Spleen (tissue), 11 donors: ENCODE measurements around the gene ITFG1. TPM values are rescaled to one million over a fixed set of nuclear protein-coding genes. Genes with fewer than 3 reads are reported as not detected.

Experiments
- DNase-seq: peaks from one replicate; pipeline ENCODE4 v3.0.0-alpha.2; 2020
- H3K27ac ChIP-seq, 8 donors: fragments of 200-600 bp; sonication (generic) in 7 of 8; 1 replicate in 4 of 8; 2 replicates in 4 of 8; pipeline versions ENCODE4 v1.5.0 to v1.8.0; 2016 to 2021; ENCODE audit warnings: inconsistent platforms in 4 of 8, mild to moderate bottlenecking in 4 of 8, moderate library complexity in 1 of 8
- H3K27me3 ChIP-seq, 7 donors: fragments of 200-600 bp; sonication (generic) in 6 of 7; replicated peaks in 1 of 7; 1 replicate in 4 of 7; 2 replicates in 3 of 7; pipeline versions ENCODE4 v1.5.0 to v1.8.0; 2016 to 2021; ENCODE audit warnings: inconsistent platforms in 3 of 7, mild to moderate bottlenecking in 1 of 7
- H3K36me3 ChIP-seq, 6 donors: fragments of 200-600 bp; sonication (generic) in 5 of 6; 1 replicate in 4 of 6; 2 replicates in 2 of 6; pipeline versions ENCODE4 v1.5.0 to v1.8.0; 2016 to 2021; ENCODE audit warnings: inconsistent platforms in 2 of 6
- H3K4me1 ChIP-seq, 6 donors: fragments of 200-600 bp; sonication (generic) in 5 of 6; 1 replicate in 3 of 6; 2 replicates in 3 of 6; pipeline versions ENCODE4 v1.5.0 to v1.8.0; 2016 to 2021; ENCODE audit warnings: inconsistent platforms in 3 of 6
- H3K4me3 ChIP-seq, 8 donors: fragments of 200-600 bp; sonication (generic) in 7 of 8; 1 replicate in 4 of 8; 2 replicates in 4 of 8; pipeline versions ENCODE4 v1.5.0 to v1.8.0; 2016 to 2021; ENCODE audit warnings: inconsistent platforms in 4 of 8, mild to moderate bottlenecking in 4 of 8, moderate library complexity in 2 of 8
- H3K9me3 ChIP-seq, 8 donors: fragments of 200-600 bp; sonication (generic) in 7 of 8; 1 replicate in 4 of 8; 2 replicates in 4 of 8; pipeline versions ENCODE4 v1.5.0 to v1.8.0; 2016 to 2021; ENCODE audit warnings: inconsistent platforms in 4 of 8
- POLR2A ChIP-seq, 3 donors: fragments of 450-650 bp; IDR thresholded peaks; one replicate each; pipeline ENCODE4 v1.5.1; 2017; ENCODE audit warnings: antibody characterized with exemption in 3 of 3, mild to moderate bottlenecking in 1 of 3
- POLR2AphosphoS5 ChIP-seq, 3 donors: sonication (generic); formaldehyde crosslinking; IDR thresholded peaks; one replicate each; pipeline ENCODE4 v1.5.1; 2017; ENCODE audit warnings: antibody characterized with exemption in 3 of 3
- WGBS, 5 donors: extraction: QIAGEN DNeasy Blood & Tissue Kit in 3 of 5; methylation state at CpG; one replicate each; pipeline versions ENCODE4 v1.1.5 to v1.1.7; 2013 to 2018; 5-methylcytosine and 5-hydroxymethylcytosine counted together
- intact Hi-C: fragments of 100-400 bp; cut with DNase I; formaldehyde crosslinking; loops from one replicate; pipeline ENCODE4 v1.15.0; 2023; ENCODE audit warnings: low total_unique reads
- polyA plus RNA-seq, 3 donors: library from polyadenylated mRNA; stranded (reverse); fragments of 200-250 nt; gene quantifications; one replicate each; pipeline ENCODE4 v1.2.1, GENCODE V29; 2013
- total RNA-seq, 7 donors: library from RNA; depleted of rRNA in 3 of 7; stranded (reverse); fragments of >200 nt in 3 of 7; fragmentation: NEBNext Ultra II Directional in 4 of 7; extraction: Animal tissue kit (Norgen Biotek cat#: 25700) in 4 of 7; gene quantifications; one replicate each; pipeline versions ENCODE4 v1.1.0 to v1.2.1, GENCODE V29; 2016 to 2021
- TF ChIP-seq, protein P1 (sequence below), 11 experiments: fragments of 200-600 bp in 7 of 11; fragments of 450-650 bp in 4 of 11; sonication (generic) in 4 of 11; IDR thresholded peaks in 8 of 11; conservative IDR thresholded peaks in 3 of 11; 1 replicate in 7 of 11; 2 replicates in 4 of 11; pipeline versions ENCODE4 v1.4.0 to v1.8.0; 2016 to 2021; ENCODE audit warnings: antibody characterized with exemption in 11 of 11, inconsistent platforms in 4 of 11, mild to moderate bottlenecking in 1 of 11
- donor health status: healthy with polysubstance abuse.
- donor health status: DM: no; HTN: no; CAD: no; lungs with moderate emphysema.
- donor health status: DM: no; HTN: no; CAD: no.
- donor health status: Bipolar disorder and iron deficiency.
- donor health status: healthy.
- donor health status: DM: no; HTN: no; CAD: no.
- donor health status: DM: yes; HTN: yes; CAD: no.

Gene ITFG1
- total and polyA plus RNA-seq, 10 donors, result 9.0 to 62.3 (median 47.6) TPM

- Histone ChIP-seq H3K9me3 (no peaks in the 10 kb centered on the region), H3K36me3 (no peaks in the 10 kb centered on the region), H3K4me3 (peak overlapping the region; percentile 53 to 88 (median 68)), H3K27ac (peak overlapping the region; percentile 27 to 90 (median 86)), H3K27me3 (peaks cover 0 to 38% (median 6%) of the 10 kb centered on the region in 7 donors), H3K4me1 (peaks cover 3 to 57% (median 30%) of the 10 kb centered on the region in 6 donors)
- intact Hi-C loops, result loop anchor here (5.0 to 10.0 kb wide), 3 partner anchors 106 to 1014 kb away; partner anchors contain the start of genes ABCC12 and DNAJA2
- WGBS, 5 donors, result 0 to 1% (median 1%) methylated on average over 18 to 111 of the region's 111 CpGs
- DNase-seq, result peak; percentile 92
- TF ChIP-seq, protein P1, sequence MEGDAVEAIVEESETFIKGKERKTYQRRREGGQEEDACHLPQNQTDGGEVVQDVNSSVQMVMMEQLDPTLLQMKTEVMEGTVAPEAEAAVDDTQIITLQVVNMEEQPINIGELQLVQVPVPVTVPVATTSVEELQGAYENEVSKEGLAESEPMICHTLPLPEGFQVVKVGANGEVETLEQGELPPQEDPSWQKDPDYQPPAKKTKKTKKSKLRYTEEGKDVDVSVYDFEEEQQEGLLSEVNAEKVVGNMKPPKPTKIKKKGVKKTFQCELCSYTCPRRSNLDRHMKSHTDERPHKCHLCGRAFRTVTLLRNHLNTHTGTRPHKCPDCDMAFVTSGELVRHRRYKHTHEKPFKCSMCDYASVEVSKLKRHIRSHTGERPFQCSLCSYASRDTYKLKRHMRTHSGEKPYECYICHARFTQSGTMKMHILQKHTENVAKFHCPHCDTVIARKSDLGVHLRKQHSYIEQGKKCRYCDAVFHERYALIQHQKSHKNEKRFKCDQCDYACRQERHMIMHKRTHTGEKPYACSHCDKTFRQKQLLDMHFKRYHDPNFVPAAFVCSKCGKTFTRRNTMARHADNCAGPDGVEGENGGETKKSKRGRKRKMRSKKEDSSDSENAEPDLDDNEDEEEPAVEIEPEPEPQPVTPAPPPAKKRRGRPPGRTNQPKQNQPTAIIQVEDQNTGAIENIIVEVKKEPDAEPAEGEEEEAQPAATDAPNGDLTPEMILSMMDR (IDR thresholded peaks at IDR 0.05 in 8 of 11, conservative IDR thresholded peaks at IDR 0.05 in 3 of 11), result peak in 9 of 11 experiments; percentile 16 to 89 (median 86)
- TF ChIP-seq POLR2AphosphoS5 (IDR thresholded peaks at IDR 0.05) (peak in 1 of 3 donors; percentile 46), POLR2A (IDR thresholded peaks at IDR 0.05) (no peak)
Observed at GRCh38 chr16:47142821-47143676, 317.8 kb downstream of the ITFG1 start.

GRCh38 chr16:47142486-47142820, 318.4 kb downstream of the ITFG1 start:
- no peak for TF ChIP-seq POLR2AphosphoS5 (IDR thresholded peaks at IDR 0.05)
- TF ChIP-seq POLR2A (IDR thresholded peaks at IDR 0.05), result no peak
- TF ChIP-seq, protein P1 (IDR thresholded peaks at IDR 0.05 in 8 of 11, conservative IDR thresholded peaks at IDR 0.05 in 3 of 11), result no peak
- intact Hi-C loops, result loop anchor here (5.0 to 10.0 kb wide), 3 partner anchors 105 to 1015 kb away; partner anchors contain the start of genes ABCC12 and DNAJA2
- peaks cover 0 to 38% (median 6%) of the 10 kb centered on the region in 7 donors for H3K27me3 ChIP-seq
- peak overlapping the region; percentile 53 to 88 (median 68) for H3K4me3 ChIP-seq
- H3K36me3 ChIP-seq, result no peaks in the 10 kb centered on the region
- H3K9me3 ChIP-seq, result no peaks in the 10 kb centered on the region
- H3K4me1 ChIP-seq, result peaks cover 3 to 63% (median 30%) of the 10 kb centered on the region in 6 donors
- no peak for DNase-seq
- 0 to 3% (median 1%) methylated on average over 8 of the region's 8 CpGs for WGBS, 5 donors
- peak overlapping the region; percentile 4 to 90 (median 86) for H3K27ac ChIP-seq

- TF ChIP-seq POLR2A (IDR thresholded peaks at IDR 0.05) (no peak), POLR2AphosphoS5 (IDR thresholded peaks at IDR 0.05) (peak in 2 of 3 donors; percentile 63 to 75)
- TF ChIP-seq, protein P1 (IDR thresholded peaks at IDR 0.05 in 8 of 11, conservative IDR thresholded peaks at IDR 0.05 in 3 of 11), result peak; percentile 69 to 92 (median 86)
- WGBS, 5 donors, result 1 to 3% (median 2%) methylated on average over 25 to 26 of the region's 26 CpGs
- DNase-seq, result peak; percentile 93
- Histone ChIP-seq H3K9me3 (no peaks in the 10 kb centered on the region), H3K4me1 (peaks cover 3 to 67% (median 30%) of the 10 kb centered on the region in 6 donors), H3K27ac (peak overlapping the region; percentile 4 to 90 (median 86)), H3K27me3 (peaks cover 0 to 38% (median 6%) of the 10 kb centered on the region in 7 donors), H3K4me3 (peak overlapping the region; percentile 53 to 88 (median 68)), H3K36me3 (no peaks in the 10 kb centered on the region)
- intact Hi-C loops, result loop anchor here (5.0 to 10.0 kb wide), 3 partner anchors 105 to 1015 kb away; partner anchors contain the start of genes ABCC12 and DNAJA2
Observed at GRCh38 chr16:47141773-47142485, 318.9 kb downstream of the ITFG1 start.
